ENCODE data around the gene MED20.
"Not testable (repeated sequence)": the region's sequence is repeated elsewhere in the genome, so short reads cannot be mapped to it uniquely, and the experiment has no call there.

The MED20 gene

GRCh38 chr6:41947581-41948220 lies 26.8 kb upstream of the MED20 start:
- Histone ChIP-seq H3K4me1 (ENCODE audit: insufficient read depth, poor library complexity, severe bottlenecking) (no peaks in the 10 kb centered on the region), H3K27ac (ENCODE audit: poor library complexity, severe bottlenecking) (no peak overlapping the region), H3K36me3 (ENCODE audit: low read depth) (no peaks in the 10 kb centered on the region), H3K27me3 (ENCODE audit: insufficient read depth, poor library complexity, severe bottlenecking) (no peaks in the 10 kb centered on the region), H3K9me3 (ENCODE audit: severe bottlenecking) (no peaks in the 10 kb centered on the region), H3K4me3 (ENCODE audit: severe bottlenecking) (no peak overlapping the region)
- no peak for TF ChIP-seq CTCF (IDR thresholded peaks at IDR 0.05; ENCODE audit: poor library complexity, severe bottlenecking)
- ATAC-seq (ENCODE audit: low read depth) (no peak), DNase-seq (ENCODE audit: low spot score) (no peak)

- Histone ChIP-seq H3K27me3 (ENCODE audit: insufficient read depth, poor library complexity, severe bottlenecking) (no peaks in the 10 kb centered on the region), H3K9me3 (ENCODE audit: severe bottlenecking) (no peaks in the 10 kb centered on the region), H3K36me3 (ENCODE audit: low read depth) (peaks cover 5% of the 10 kb centered on the region; the same call in 1 of the 2 replicates), H3K4me3 (ENCODE audit: severe bottlenecking) (no peak overlapping the region), H3K27ac (ENCODE audit: poor library complexity, severe bottlenecking) (no peak overlapping the region), H3K4me1 (ENCODE audit: insufficient read depth, poor library complexity, severe bottlenecking) (peaks cover 16% of the 10 kb centered on the region)
- no peak for TF ChIP-seq CTCF (IDR thresholded peaks at IDR 0.05; ENCODE audit: poor library complexity, severe bottlenecking)
- no peak for DNase-seq (ENCODE audit: low spot score)
- ATAC-seq (ENCODE audit: low read depth), result no peak
Observed at GRCh38 chr6:41943456-41943855, 22.5 kb upstream of the MED20 start.

- not testable (repeated sequence) for H3K9me3 ChIP-seq (ENCODE audit: severe bottlenecking); H3K27me3 ChIP-seq (ENCODE audit: insufficient read depth, poor library complexity, severe bottlenecking); H3K4me3 ChIP-seq (ENCODE audit: severe bottlenecking); DNase-seq (ENCODE audit: low spot score); H3K36me3 ChIP-seq (ENCODE audit: low read depth); ATAC-seq (ENCODE audit: low read depth)
- Histone ChIP-seq H3K4me1 (ENCODE audit: insufficient read depth, poor library complexity, severe bottlenecking) (peaks cover 16% of the 10 kb centered on the region), H3K27ac (ENCODE audit: poor library complexity, severe bottlenecking) (peak overlapping the region; percentile 85)
Observed at GRCh38 chr6:41942882-41943281, 21.9 kb upstream of the MED20 start.

- ATAC-seq (ENCODE audit: low read depth) (peak; percentile 41), DNase-seq (ENCODE audit: low spot score) (no peak)
- Histone ChIP-seq H3K36me3 (ENCODE audit: low read depth) (peaks cover 10% of the 10 kb centered on the region), H3K27ac (ENCODE audit: poor library complexity, severe bottlenecking) (peak overlapping the region; percentile 85), H3K4me3 (ENCODE audit: severe bottlenecking) (peak overlapping the region; percentile 88), H3K4me1 (ENCODE audit: insufficient read depth, poor library complexity, severe bottlenecking) (peaks cover 16% of the 10 kb centered on the region), H3K27me3 (ENCODE audit: insufficient read depth, poor library complexity, severe bottlenecking) (no peaks in the 10 kb centered on the region), H3K9me3 (ENCODE audit: severe bottlenecking) (no peaks in the 10 kb centered on the region)
- no peak for TF ChIP-seq CTCF (IDR thresholded peaks at IDR 0.05; ENCODE audit: poor library complexity, severe bottlenecking)
Observed at GRCh38 chr6:41942067-41942851, 21.3 kb upstream of the MED20 start.

- peak within 1 kb of the TSS; percentile 85 for H3K27ac ChIP-seq (ENCODE audit: poor library complexity, severe bottlenecking)
- TF ChIP-seq CTCF (IDR thresholded peaks at IDR 0.05; ENCODE audit: poor library complexity, severe bottlenecking), result no peak
Observed at GRCh38 chr6:41941280-41942066, 20.5 kb upstream of the MED20 start, which contains the start of gene CCND3. Gene CCND3, minus strand, starts transcription at chr6:41941808. Its CDS starts 159 bp downstream, at chr6:41941649.

More at GRCh38 chr6:41941280-41942066, 20.5 kb upstream of the MED20 start, which contains the start of gene CCND3:
- peaks cover 16% of the 10 kb centered on the region for H3K4me1 ChIP-seq (ENCODE audit: insufficient read depth, poor library complexity, severe bottlenecking)
- H3K27me3 ChIP-seq (ENCODE audit: insufficient read depth, poor library complexity, severe bottlenecking), result no peaks in the 10 kb centered on the region
- no peaks in the 10 kb centered on the region for H3K9me3 ChIP-seq (ENCODE audit: severe bottlenecking)
- peak; percentile 80 for ATAC-seq (ENCODE audit: low read depth)
- H3K4me3 ChIP-seq (ENCODE audit: severe bottlenecking), result peak within 1 kb of the TSS; percentile 88
- H3K36me3 ChIP-seq (ENCODE audit: low read depth), result peaks cover 18% of the 10 kb centered on the region
- peak; percentile 94 for DNase-seq (ENCODE audit: low spot score)

Measured in RWPE2 (cell line).